Uterus (tissue), 2 donors: ENCODE results near the gene GPR146.

Experiments
- POLR2A ChIP-seq, 2 donors: fragments of 450-650 bp; IDR thresholded peaks; one replicate each; pipeline ENCODE4 v1.6.1; 2016; ENCODE audit warnings: antibody characterized with exemption in 2 of 2, mild to moderate bottlenecking in 1 of 2, moderate library complexity in 1 of 2
- TF ChIP-seq, protein P1 (sequence below), 4 experiments: fragments of 200-600 bp in 2 of 4; fragments of 450-650 bp in 2 of 4; sonication (generic) in 2 of 4; IDR thresholded peaks; one replicate each; pipeline ENCODE4 v1.5.1; 2016 to 2019; ENCODE audit warnings: antibody characterized with exemption in 4 of 4, mild to moderate bottlenecking in 2 of 4, moderate library complexity in 1 of 4

DNA sequence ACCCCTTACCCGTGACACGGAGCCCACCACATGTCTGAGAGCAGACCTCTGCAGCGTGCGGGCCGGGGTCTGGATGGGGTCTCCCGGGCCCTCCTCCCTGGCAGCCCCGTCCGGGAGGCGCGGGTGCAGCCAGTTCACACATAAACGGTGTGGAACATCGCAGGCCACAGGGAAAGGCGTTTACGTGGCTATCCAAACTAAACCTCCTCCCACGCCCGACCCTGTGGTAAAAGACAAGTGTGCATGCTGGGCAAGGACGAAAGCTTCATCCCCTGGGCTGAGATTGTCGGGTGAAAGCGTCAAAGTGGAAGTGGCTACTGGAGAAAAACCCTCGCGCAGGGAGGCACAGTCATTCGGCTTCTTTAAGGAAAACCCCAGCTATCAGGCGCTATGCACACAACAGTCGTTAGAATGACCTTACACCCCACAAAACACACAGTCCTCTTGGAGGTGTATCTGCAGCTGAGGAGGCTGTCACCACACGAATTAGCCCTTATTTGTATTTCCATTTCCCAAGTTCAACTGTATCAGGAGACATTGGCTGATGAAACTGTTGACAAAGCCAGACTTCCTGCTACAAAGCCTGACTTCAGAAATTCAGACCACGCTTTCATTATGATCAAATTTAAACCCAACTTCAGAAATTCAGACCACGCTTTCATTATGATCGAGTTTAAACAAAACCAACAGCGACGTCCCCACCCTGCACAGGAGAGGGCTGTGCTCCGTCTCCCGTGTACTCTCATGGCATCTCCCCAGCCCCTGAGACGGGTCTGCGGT lies 58.9 kb downstream of the GPR146 start:
- TF ChIP-seq, protein P1, sequence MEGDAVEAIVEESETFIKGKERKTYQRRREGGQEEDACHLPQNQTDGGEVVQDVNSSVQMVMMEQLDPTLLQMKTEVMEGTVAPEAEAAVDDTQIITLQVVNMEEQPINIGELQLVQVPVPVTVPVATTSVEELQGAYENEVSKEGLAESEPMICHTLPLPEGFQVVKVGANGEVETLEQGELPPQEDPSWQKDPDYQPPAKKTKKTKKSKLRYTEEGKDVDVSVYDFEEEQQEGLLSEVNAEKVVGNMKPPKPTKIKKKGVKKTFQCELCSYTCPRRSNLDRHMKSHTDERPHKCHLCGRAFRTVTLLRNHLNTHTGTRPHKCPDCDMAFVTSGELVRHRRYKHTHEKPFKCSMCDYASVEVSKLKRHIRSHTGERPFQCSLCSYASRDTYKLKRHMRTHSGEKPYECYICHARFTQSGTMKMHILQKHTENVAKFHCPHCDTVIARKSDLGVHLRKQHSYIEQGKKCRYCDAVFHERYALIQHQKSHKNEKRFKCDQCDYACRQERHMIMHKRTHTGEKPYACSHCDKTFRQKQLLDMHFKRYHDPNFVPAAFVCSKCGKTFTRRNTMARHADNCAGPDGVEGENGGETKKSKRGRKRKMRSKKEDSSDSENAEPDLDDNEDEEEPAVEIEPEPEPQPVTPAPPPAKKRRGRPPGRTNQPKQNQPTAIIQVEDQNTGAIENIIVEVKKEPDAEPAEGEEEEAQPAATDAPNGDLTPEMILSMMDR (IDR thresholded peaks at IDR 0.05): no peak
- TF ChIP-seq POLR2A (IDR thresholded peaks at IDR 0.05): no peak
